Measurements from ENCODE around the gene RETREG1.

Gene RETREG1

GRCh38 chr5:16570121-16570815 is 46.5 kb downstream of the RETREG1 start:
- H3K4me3 ChIP-seq (ENCODE audit: low read length), result no peak overlapping the region
- DNase-seq (ENCODE audit: low read depth), result peak; percentile 39
- no peak for TF ChIP-seq CTCF (IDR thresholded peaks at IDR 0.05; ENCODE audit: insufficient read depth, low read depth, low read length, missing control alignments)

GRCh38 chr5:16568875-16569580 is 47.8 kb downstream of the RETREG1 start:
- peak; percentile 82 for DNase-seq (ENCODE audit: low read depth)
- peak; percentile 2 for TF ChIP-seq CTCF (IDR thresholded peaks at IDR 0.05; ENCODE audit: insufficient read depth, low read depth, low read length, missing control alignments)
- H3K4me3 ChIP-seq (ENCODE audit: low read length), result no peak overlapping the region

- TF ChIP-seq CTCF (IDR thresholded peaks at IDR 0.05; ENCODE audit: insufficient read depth, low read depth, low read length, missing control alignments), result no peak
- no peak for DNase-seq (ENCODE audit: low read depth)
- H3K4me3 ChIP-seq (ENCODE audit: low read length), result no peak overlapping the region
Measured at GRCh38 chr5:16567365-16567764, 49.4 kb downstream of the RETREG1 start.

- H3K4me3 ChIP-seq (ENCODE audit: low read length), result no peak overlapping the region
- DNase-seq (ENCODE audit: low read depth), result no peak
- no peak for TF ChIP-seq CTCF (IDR thresholded peaks at IDR 0.05; ENCODE audit: insufficient read depth, low read depth, low read length, missing control alignments)
Measured at GRCh38 chr5:16565118-16565517, 51.7 kb downstream of the RETREG1 start.

- no peak overlapping the region for H3K4me3 ChIP-seq (ENCODE audit: low read length)
- TF ChIP-seq CTCF (IDR thresholded peaks at IDR 0.05; ENCODE audit: insufficient read depth, low read depth, low read length, missing control alignments), result no peak
- DNase-seq (ENCODE audit: low read depth), result no peak
Measured at GRCh38 chr5:16564248-16564867, 52.4 kb downstream of the RETREG1 start.

GRCh38 chr5:16563686-16564085 is 53.1 kb downstream of the RETREG1 start:
- no peak overlapping the region for H3K4me3 ChIP-seq (ENCODE audit: low read length)
- DNase-seq (ENCODE audit: low read depth), result no peak
- no peak for TF ChIP-seq CTCF (IDR thresholded peaks at IDR 0.05; ENCODE audit: insufficient read depth, low read depth, low read length, missing control alignments)

Data from epithelial cell of esophagus (primary cell).